ENCODE data around the gene PITPNB. TPM values are rescaled to one million over a fixed set of nuclear protein-coding genes. Genes with fewer than 3 reads are reported as not detected.

The PITPNB gene
- total RNA-seq, 1 donor from 2014 or later, result 93.0 TPM

- H3K4me3 Mint-ChIP-seq, result no peak overlapping the region
- no peaks in the 10 kb centered on the region for H3K9me3 Mint-ChIP-seq
- TF ChIP-seq CTCF (IDR thresholded peaks at IDR 0.05; ENCODE audit: unreplicated experiment), result peak; percentile 73
- no peak overlapping the region for H3K27ac Mint-ChIP-seq
- no peaks in the 10 kb centered on the region for H3K27me3 Mint-ChIP-seq (ENCODE audit: low read depth)
- H3K36me3 Mint-ChIP-seq, result peaks cover 11% of the 10 kb centered on the region
- peaks cover 64% of the 10 kb centered on the region for H3K4me1 Mint-ChIP-seq
- DNase-seq (ENCODE audit: low spot score in 2 of 2, unreplicated experiment in 2 of 2), result no peak
Observed at GRCh38 chr22:27879923-27880322, 39.1 kb downstream of the PITPNB start.

- DNase-seq (ENCODE audit: low spot score in 2 of 2, unreplicated experiment in 2 of 2), result no peak
- Mint-ChIP-seq H3K27me3 (ENCODE audit: low read depth) (no peaks in the 10 kb centered on the region), H3K27ac (no peak overlapping the region), H3K36me3 (peaks cover 3% of the 10 kb centered on the region), H3K4me3 (no peak overlapping the region), H3K9me3 (no peaks in the 10 kb centered on the region), H3K4me1 (peaks cover 65% of the 10 kb centered on the region)
- TF ChIP-seq CTCF (IDR thresholded peaks at IDR 0.05; ENCODE audit: unreplicated experiment), result no peak
Observed at GRCh38 chr22:27878541-27878940, 40.5 kb downstream of the PITPNB start.

GRCh38 chr22:27877501-27877900, 41.6 kb downstream of the PITPNB start:
- H3K4me1 Mint-ChIP-seq, result peaks cover 57% of the 10 kb centered on the region
- no peak for DNase-seq (ENCODE audit: low spot score in 2 of 2, unreplicated experiment in 2 of 2)
- H3K36me3 Mint-ChIP-seq, result peaks cover 4% of the 10 kb centered on the region
- H3K27me3 Mint-ChIP-seq (ENCODE audit: low read depth), result no peaks in the 10 kb centered on the region
- H3K9me3 Mint-ChIP-seq, result no peaks in the 10 kb centered on the region
- peak overlapping the region; percentile 20 for H3K27ac Mint-ChIP-seq
- no peak for TF ChIP-seq CTCF (IDR thresholded peaks at IDR 0.05; ENCODE audit: unreplicated experiment)
- no peak overlapping the region for H3K4me3 Mint-ChIP-seq

GRCh38 chr22:27876684-27877083, 42.4 kb downstream of the PITPNB start:
- Mint-ChIP-seq H3K27ac (no peak overlapping the region), H3K36me3 (peaks cover 6% of the 10 kb centered on the region), H3K4me3 (no peak overlapping the region), H3K27me3 (ENCODE audit: low read depth) (no peaks in the 10 kb centered on the region), H3K9me3 (no peaks in the 10 kb centered on the region), H3K4me1 (peaks cover 50% of the 10 kb centered on the region)
- DNase-seq (ENCODE audit: low spot score in 2 of 2, unreplicated experiment in 2 of 2), result no peak
- TF ChIP-seq CTCF (IDR thresholded peaks at IDR 0.05; ENCODE audit: unreplicated experiment), result no peak

- DNase-seq (ENCODE audit: low spot score in 2 of 2, unreplicated experiment in 2 of 2), result no peak
- H3K27ac Mint-ChIP-seq, result peak overlapping the region; percentile 39
- H3K36me3 Mint-ChIP-seq, result peaks cover 12% of the 10 kb centered on the region
- H3K4me1 Mint-ChIP-seq, result peaks cover 46% of the 10 kb centered on the region
- no peaks in the 10 kb centered on the region for H3K27me3 Mint-ChIP-seq (ENCODE audit: low read depth)
- H3K4me3 Mint-ChIP-seq, result no peak overlapping the region
- no peaks in the 10 kb centered on the region for H3K9me3 Mint-ChIP-seq
- TF ChIP-seq CTCF (IDR thresholded peaks at IDR 0.05; ENCODE audit: unreplicated experiment), result no peak
Observed at GRCh38 chr22:27875951-27876350, 43.1 kb downstream of the PITPNB start.

- peaks cover 15% of the 10 kb centered on the region for H3K36me3 Mint-ChIP-seq
- no peak for TF ChIP-seq CTCF (IDR thresholded peaks at IDR 0.05; ENCODE audit: unreplicated experiment)
- H3K9me3 Mint-ChIP-seq, result no peaks in the 10 kb centered on the region
- DNase-seq (ENCODE audit: low spot score in 2 of 2, unreplicated experiment in 2 of 2), result no peak
- peaks cover 49% of the 10 kb centered on the region for H3K4me1 Mint-ChIP-seq
- no peak overlapping the region for H3K4me3 Mint-ChIP-seq
- peak overlapping the region; percentile 18 for H3K27ac Mint-ChIP-seq
- no peaks in the 10 kb centered on the region for H3K27me3 Mint-ChIP-seq (ENCODE audit: low read depth)
Observed at GRCh38 chr22:27874764-27875163, 44.3 kb downstream of the PITPNB start.
